HG02970 (cell line): ENCODE data around the gene PHF5A.
"Not testable (repeated sequence)": the region's sequence is repeated elsewhere in the genome, so short reads cannot be mapped to it uniquely, and the experiment has no call there.

Source experiments
- ATAC-seq: cut with Tn5 transposase; IDR thresholded peaks from one replicate; pipeline ENCODE4 v1.9.1; 2021; ENCODE audit warnings: mild to moderate bottlenecking, moderate library complexity, moderate number of reproducible peaks; ENCODE audit not compliant: unreplicated experiment, low FRiP score

The PHF5A gene

DNA sequence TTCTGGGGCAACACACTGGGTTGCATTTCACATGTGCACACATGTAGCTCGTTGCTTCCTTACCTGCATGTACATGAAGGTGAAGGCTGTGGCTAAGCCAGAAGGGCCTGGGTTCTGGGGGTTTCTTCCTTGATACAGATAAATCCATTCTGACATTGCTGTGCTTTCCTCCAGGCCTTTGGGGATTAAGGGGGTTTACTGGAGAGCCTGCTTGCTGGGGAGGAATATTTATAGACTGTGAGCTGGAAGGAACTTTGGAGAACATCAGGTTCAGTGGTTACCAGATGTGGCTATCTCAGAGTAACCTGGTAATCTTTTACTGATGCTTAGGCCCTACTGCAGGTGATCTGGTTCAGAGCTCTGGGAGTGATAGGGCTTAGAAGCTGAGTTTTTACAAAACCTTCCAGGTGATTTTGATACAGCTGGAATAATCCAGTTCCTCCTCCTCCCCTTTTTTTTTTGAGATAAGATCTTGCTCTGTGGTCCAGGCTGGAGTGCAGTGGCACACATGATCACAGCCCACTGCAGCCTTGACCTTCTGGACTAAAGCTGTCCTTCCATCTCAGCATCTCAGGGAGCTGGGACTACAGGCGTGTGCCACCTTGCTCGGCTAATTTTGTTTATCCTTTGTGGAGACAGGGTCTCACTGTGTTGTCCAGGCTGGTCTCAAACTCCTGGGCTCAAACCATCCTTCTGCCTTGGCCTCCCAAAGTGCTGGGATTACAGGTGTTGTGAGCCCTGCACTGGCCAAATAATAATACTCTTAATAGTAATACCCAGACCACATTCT, 20.3 kb upstream of the PHF5A start:
- no peak for ATAC-seq

DNA sequence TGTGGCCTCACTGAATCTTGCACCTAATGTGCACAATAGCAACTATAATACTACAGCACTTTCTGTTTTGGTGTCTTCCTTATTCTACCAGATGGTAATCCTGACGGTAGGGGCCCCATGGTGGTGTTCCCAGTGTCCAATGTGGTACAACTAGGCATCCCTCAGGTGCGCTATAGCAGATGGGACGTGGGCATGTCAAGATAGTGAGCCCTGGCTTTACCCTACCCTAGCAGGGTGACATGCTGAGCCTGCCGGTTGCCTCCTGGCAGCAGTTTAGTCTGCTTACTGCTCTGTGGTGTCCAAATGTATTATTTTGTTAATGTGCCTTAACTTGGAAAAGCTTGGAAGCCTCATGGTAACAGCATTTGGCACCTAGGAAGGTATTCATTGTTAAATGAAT, 19.6 kb upstream of the PHF5A start:
- no peak for ATAC-seq

- ATAC-seq: no peak
Observed at GRCh38 chr22:41487037-41487935, 18.8 kb upstream of the PHF5A start.

DNA sequence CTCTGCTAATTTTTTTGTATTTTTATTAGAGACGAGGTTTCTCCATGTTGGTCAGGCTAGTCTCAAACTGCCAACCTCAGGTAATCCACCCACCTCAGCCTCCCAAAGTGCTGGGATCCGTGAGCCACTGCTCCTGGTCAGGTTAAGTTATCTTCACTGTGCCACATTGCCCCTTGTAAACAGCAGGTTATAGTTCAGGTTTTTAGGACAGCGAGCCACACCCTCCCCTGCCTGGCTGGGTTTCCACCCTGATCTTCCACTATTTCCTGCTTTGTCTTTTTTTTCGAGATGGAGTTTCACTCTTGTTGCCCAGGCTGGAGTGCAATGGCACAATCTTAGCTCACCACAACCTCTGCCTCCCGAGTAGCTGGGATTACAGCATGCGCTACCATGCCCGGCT, 16.5 kb upstream of the PHF5A start:
- ATAC-seq: no peak

DNA sequence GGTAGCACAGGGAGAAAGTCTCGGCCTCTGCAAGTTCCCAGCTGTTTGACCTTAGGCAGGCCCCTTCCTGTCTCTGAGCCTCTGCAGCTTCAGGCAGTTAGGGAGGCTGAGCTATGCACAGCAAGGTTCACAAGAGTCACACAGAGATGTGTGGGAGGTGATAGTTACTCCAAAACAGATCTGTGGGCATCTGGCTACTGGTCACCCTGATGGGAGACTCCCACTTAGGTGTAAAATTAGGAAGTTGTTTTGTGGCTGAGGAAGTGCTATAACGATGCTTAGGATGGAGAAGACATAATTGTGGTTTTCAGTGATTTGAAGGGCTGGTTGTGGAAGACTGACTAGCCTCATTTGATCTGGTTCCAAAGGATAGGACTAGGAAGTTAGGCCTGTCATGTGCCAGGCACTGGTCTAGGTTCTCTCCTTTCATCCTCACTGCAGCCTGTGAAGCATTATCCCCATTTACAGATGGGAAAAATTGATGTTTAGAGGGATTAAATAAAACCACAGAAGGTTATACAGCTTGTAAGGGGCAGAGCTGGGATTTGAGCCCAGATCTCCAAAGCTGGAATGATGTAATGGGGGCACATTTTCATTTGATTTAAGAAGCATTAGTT, 13.9 kb upstream of the PHF5A start:
- ATAC-seq: no peak

DNA sequence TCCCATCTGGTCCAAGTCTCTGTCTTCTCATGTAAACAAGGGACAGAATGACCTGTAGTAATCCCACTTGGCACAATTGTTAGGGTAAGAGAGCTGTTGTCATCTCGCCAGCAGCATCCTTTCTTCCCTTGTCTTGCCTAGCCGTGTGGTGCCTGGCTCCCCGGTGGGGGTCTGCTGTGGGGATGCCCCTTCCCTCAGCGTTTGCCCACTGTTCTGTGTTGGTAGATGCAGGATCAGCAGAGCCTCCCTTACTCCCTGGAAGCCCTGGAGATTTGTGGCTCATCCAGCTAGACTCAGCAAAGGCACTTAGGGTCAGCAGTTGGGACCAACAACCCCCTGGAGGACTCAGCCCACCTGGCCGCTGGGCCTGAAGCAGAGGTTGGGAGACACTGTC, 13.4 kb upstream of the PHF5A start:
- ATAC-seq: no peak

DNA sequence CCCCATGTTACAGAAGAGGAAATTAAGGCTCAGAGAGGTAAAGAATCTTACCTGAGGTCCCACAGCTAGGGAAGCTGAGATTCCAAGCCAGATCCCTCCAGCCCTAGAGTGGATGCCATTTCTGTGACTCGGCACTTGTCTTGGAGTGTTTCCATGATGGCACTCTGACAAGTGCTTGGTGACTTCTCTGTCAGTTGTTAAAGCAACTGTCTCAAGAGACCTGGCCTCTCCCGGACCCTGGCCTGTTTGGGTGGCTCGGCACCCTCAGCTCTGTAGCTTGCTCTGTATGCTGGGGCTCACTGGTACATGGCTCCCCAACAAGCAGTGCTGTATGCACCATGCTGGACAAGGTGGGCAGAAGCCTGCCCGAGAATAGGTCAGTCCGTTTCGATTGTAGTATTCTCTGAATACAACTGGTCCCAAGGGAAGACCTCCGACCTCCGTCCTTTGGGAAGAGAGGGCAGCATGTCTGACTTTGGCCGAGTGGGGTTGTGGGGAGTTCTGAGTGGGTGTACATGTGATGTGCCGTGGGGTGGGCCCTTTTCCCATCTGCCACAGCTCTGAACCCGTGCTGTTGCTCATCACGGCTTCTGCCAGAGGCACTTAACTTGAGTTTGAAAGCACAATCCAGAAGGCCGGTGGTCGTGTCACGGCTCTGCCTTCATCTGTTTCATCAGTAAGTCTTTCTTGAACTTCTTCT, 12.8 kb upstream of the PHF5A start:
- ATAC-seq: no peak

- no peak for ATAC-seq
Observed at GRCh38 chr22:41480397-41480735, 11.9 kb upstream of the PHF5A start.

GRCh38 chr22:41479671-41480396, 11.3 kb upstream of the PHF5A start:
- no peak for ATAC-seq

DNA sequence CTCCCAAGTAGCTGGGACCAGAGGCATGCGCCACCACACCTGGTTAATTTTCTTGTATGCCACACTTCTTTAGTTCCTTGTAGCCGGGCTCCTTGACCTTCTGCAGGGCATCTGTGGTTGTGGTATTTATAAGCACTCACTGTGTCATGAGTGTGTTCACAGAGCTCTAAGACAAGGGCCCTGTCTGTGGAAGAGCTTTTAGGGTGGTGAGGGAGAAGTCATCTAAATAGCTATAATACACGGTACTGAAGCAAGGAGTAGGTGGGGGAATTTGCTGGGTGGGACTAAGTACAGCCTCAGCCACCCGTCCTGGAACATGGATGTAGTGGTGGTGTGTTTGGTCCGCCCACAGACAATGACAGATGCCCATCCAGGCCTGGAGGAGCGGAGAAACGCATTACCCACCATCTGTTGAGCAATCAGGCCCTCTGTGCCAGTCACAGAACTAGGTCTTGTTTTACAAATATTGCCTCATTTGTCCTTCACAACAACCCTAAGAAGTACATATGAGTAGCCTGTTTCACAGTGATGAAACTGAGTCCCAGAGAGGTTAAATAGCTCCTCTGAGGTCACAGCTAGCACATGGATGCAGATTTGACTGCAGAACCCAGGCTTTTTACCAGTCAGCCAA, 10.5 kb upstream of the PHF5A start:
- ATAC-seq: no peak

DNA sequence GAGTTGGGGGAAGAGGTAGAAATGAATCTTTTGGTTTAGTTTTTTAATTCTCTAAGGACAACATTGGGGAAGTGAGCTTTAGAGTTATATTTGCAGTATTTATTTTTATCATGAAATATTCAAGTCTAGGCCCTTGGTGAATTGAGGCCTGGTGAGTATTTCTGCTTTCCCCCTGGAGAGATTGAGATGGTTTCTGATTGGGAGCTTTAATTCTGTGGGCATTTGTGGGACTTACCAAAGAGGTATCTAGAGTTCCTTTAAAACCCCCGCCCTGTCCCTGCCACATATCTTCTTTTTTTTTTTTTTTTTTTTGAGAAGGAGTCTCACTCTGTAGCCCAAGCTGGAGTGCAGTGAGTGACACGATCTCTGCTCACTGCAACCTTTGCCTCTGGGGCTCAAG, 10.0 kb upstream of the PHF5A start:
- ATAC-seq: no peak

DNA sequence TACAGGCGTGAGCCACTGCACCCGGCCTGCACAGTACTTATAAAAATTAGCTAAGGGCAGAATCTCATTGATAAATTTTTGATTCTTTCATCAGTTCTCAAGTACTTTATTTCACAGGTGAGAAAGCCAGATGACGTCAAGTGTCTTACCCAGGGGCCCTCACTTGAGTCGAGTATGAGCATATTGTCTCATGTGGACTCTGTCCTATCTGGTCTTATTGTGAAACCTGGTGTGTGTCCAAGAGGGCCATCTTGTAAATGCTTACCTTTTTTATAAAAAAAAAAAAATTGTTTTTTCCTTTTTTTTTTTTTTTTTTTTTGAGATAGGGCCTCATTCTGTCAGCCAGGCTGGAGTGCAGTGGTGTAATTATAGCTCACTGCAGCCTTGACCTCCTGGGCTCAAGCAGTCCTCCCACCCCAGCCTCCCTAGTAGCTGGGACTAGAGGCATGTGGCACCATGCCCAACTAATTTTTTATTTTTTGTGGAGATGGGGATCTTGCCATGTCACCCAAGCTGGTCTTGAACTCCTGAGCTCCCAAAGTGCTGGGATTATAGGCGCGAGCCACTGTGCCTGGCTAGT, 6.5 kb upstream of the PHF5A start:
- no peak for ATAC-seq

- ATAC-seq: no peak
Observed at GRCh38 chr22:41471568-41471967, 3.1 kb upstream of the PHF5A start.

- ATAC-seq: no peak
Observed at GRCh38 chr22:41470886-41471285, 2.4 kb upstream of the PHF5A start.

- peak; percentile 9 for ATAC-seq
Observed at GRCh38 chr22:41469218-41469851, 843 bp upstream of the PHF5A start.

GRCh38 chr22:41461901-41462300, 6.6 kb downstream of the PHF5A start:
- ATAC-seq: no peak

- ATAC-seq: not testable (repeated sequence)
Observed at GRCh38 chr22:41460071-41460470, 8.4 kb downstream of the PHF5A start.

GRCh38 chr22:41459431-41459830, 9.1 kb downstream of the PHF5A start:
- no peak for ATAC-seq
